Activated CD4-positive, alpha-beta memory T cell treated with anti-CD3 and anti-CD28 coated beads for 36 hours (primary cell): Measurements from ENCODE around the gene C1QTNF6. TPM values are rescaled to one million over a fixed set of nuclear protein-coding genes. Genes with fewer than 3 reads are reported as not detected.

Source experiments
- CTCF ChIA-PET: fragments of 350-600 bp; sonication (Branson Sonifier 250); formaldehyde crosslinking; loops from one replicate; lab custom pipeline; 2021; ENCODE audit warnings: antibody characterized with exemption, inconsistent platforms; lab: Charles Lee
- POLR2A ChIA-PET: fragments of 350-600 bp; sonication (Branson Sonifier 250); formaldehyde crosslinking; loops from one replicate; lab custom pipeline; 2021; ENCODE audit warnings: antibody characterized with exemption; lab: Charles Lee
- DNase-seq: peaks from one replicate; pipeline ENCODE4 v3.0.0-alpha.2; 2020
- H3K27ac Mint-ChIP-seq: one replicate; pipeline ENCODE4 v1.8.0; 2021; ENCODE audit warnings: mixed read lengths
- H3K27me3 Mint-ChIP-seq: one replicate; pipeline ENCODE4 v1.8.0; 2021; ENCODE audit warnings: mixed read lengths
- H3K36me3 Mint-ChIP-seq: one replicate; pipeline ENCODE4 v1.8.0; 2021; ENCODE audit warnings: mixed read lengths
- H3K4me1 Mint-ChIP-seq: one replicate; pipeline ENCODE4 v1.8.0; 2021; ENCODE audit warnings: low read depth, mixed read lengths
- H3K4me3 Mint-ChIP-seq: one replicate; pipeline ENCODE4 v1.8.0; 2021; ENCODE audit warnings: mild to moderate bottlenecking, mixed read lengths
- H3K9me3 Mint-ChIP-seq: one replicate; pipeline ENCODE4 v1.8.0; 2021; ENCODE audit warnings: mixed read lengths
- intact Hi-C: fragments of 100-400 bp; cut with micrococcal nuclease; formaldehyde crosslinking; loops from one replicate; pipeline ENCODE4 v1.15.1; 2023
- total RNA-seq, 2 experiments: library from RNA; stranded (reverse); gene quantifications; one replicate each; pipeline ENCODE4 v1.2.3, GENCODE V29; 2021

The C1QTNF6 gene
- total RNA-seq, 2 experiments from 2014 or later: 11.1 to 13.0 TPM

- no peak overlapping the region for H3K4me3 Mint-ChIP-seq
Measured at GRCh38 chr22:37196539-37197450, 8.7 kb upstream of the C1QTNF6 start.

GRCh38 chr22:37195921-37196320 is 7.9 kb upstream of the C1QTNF6 start:
- DNase-seq: no peak
- intact Hi-C loops: loop anchor here (10.0 kb wide), 1 partner anchor 341 kb away; no protein-coding TSS in a partner anchor
- Mint-ChIP-seq H3K27me3 (no peaks in the 10 kb centered on the region), H3K4me3 (no peak overlapping the region), H3K9me3 (peaks cover 5% of the 10 kb centered on the region), H3K27ac (peak overlapping the region; percentile 16), H3K36me3 (peaks cover 4% of the 10 kb centered on the region), H3K4me1 (peaks cover 55% of the 10 kb centered on the region)
- CTCF ChIA-PET: interaction anchor here (1.0 to 2.1 kb wide), 2 partner anchors 150 to 152 kb away, joined by 3 to 6 read pairs; no protein-coding TSS in a partner anchor
- POLR2A ChIA-PET: no interaction called here

More at GRCh38 chr22:37196539-37197450, 8.7 kb upstream of the C1QTNF6 start:
- no peak for DNase-seq
- ChIA-PET CTCF (interaction anchor here (0.6 to 5.6 kb wide), 27 partner anchors 10 to 340 kb away, joined by 3 to 79 read pairs (median 6); partner anchors contain the start of gene RAC2), POLR2A (interaction anchor here (0.9 to 3.9 kb wide), 5 partner anchors 22 to 48 kb away, joined by 3 to 25 read pairs (median 6); partner anchors contain the start of gene IL2RB)
- Mint-ChIP-seq H3K4me1 (peaks cover 58% of the 10 kb centered on the region), H3K27ac (peak overlapping the region; percentile 96), H3K36me3 (peaks cover 4% of the 10 kb centered on the region), H3K27me3 (no peaks in the 10 kb centered on the region), H3K9me3 (peaks cover 5% of the 10 kb centered on the region)
- intact Hi-C loops: loop anchor here (10.0 kb wide), 1 partner anchor 342 kb away; no protein-coding TSS in a partner anchor

- Mint-ChIP-seq H3K36me3 (peaks cover 9% of the 10 kb centered on the region), H3K4me3 (no peak overlapping the region), H3K27me3 (no peaks in the 10 kb centered on the region), H3K27ac (peak overlapping the region; percentile 39), H3K9me3 (peaks cover 5% of the 10 kb centered on the region), H3K4me1 (peaks cover 48% of the 10 kb centered on the region)
- CTCF ChIA-PET: interaction anchor here (1.5 to 3.4 kb wide), 4 partner anchors 23 to 176 kb away, joined by 4 to 14 read pairs (median 6); partner anchors contain the start of gene TST
- POLR2A ChIA-PET: no interaction called here
- DNase-seq: no peak
- intact Hi-C loops: loop anchor here (10.0 kb wide), 1 partner anchor 340 kb away; no protein-coding TSS in a partner anchor
Measured at GRCh38 chr22:37194750-37195149, 6.7 kb upstream of the C1QTNF6 start.

- intact Hi-C loops: loop anchor here (10.0 kb wide), 1 partner anchor 339 kb away; no protein-coding TSS in a partner anchor
- Mint-ChIP-seq H3K27me3 (no peaks in the 10 kb centered on the region), H3K4me1 (peaks cover 52% of the 10 kb centered on the region), H3K9me3 (peaks cover 5% of the 10 kb centered on the region), H3K4me3 (peak overlapping the region; percentile 57), H3K36me3 (peaks cover 11% of the 10 kb centered on the region), H3K27ac (peak overlapping the region; percentile 81)
- DNase-seq: peak; percentile 67
- POLR2A ChIA-PET: interaction anchor here (0.7 to 1.8 kb wide), 5 partner anchors 36 to 72 kb away, joined by 3 to 6 read pairs (median 4); partner anchors contain the start of gene IL2RB
- CTCF ChIA-PET: interaction anchor here (0.6 to 3.4 kb wide), 13 partner anchors 22 to 216 kb away, joined by 3 to 14 read pairs (median 4); partner anchors contain the start of genes KCTD17 and TST
Measured at GRCh38 chr22:37193629-37194191, 5.7 kb upstream of the C1QTNF6 start.

GRCh38 chr22:37192741-37193140 is 4.7 kb upstream of the C1QTNF6 start:
- ChIA-PET POLR2A (interaction anchor here (1.3 to 1.8 kb wide), 2 partner anchors 43 to 71 kb away, joined by 6 read pairs; partner anchors contain the start of gene IL2RB), CTCF (interaction anchor here (0.7 to 3.4 kb wide), 7 partner anchors 21 to 215 kb away, joined by 3 to 14 read pairs (median 4); partner anchors contain the start of gene KCTD17)
- DNase-seq: no peak
- Mint-ChIP-seq H3K27ac (no peak overlapping the region), H3K4me1 (peaks cover 51% of the 10 kb centered on the region), H3K4me3 (no peak overlapping the region), H3K27me3 (no peaks in the 10 kb centered on the region), H3K36me3 (peaks cover 11% of the 10 kb centered on the region), H3K9me3 (peaks cover 5% of the 10 kb centered on the region)
- intact Hi-C loops: loop anchor here (10.0 kb wide), 1 partner anchor 338 kb away; no protein-coding TSS in a partner anchor

- no peak overlapping the region for H3K27ac Mint-ChIP-seq
Measured at GRCh38 chr22:37192204-37192603, 4.2 kb upstream of the C1QTNF6 start.

GRCh38 chr22:37190262-37190780 is 2.3 kb upstream of the C1QTNF6 start:
- H3K27ac Mint-ChIP-seq: no peak overlapping the region
- POLR2A ChIA-PET: no interaction called here
- peaks cover 11% of the 10 kb centered on the region for H3K36me3 Mint-ChIP-seq
- CTCF ChIA-PET: interaction anchor here (1.1 to 1.9 kb wide), 3 partner anchors 10 to 27 kb away, joined by 4 to 8 read pairs (median 5); no protein-coding TSS in a partner anchor
- no peak overlapping the region for H3K4me3 Mint-ChIP-seq
- intact Hi-C loops: loop anchor here (10.0 kb wide), 1 partner anchor 336 kb away; no protein-coding TSS in a partner anchor
- no peaks in the 10 kb centered on the region for H3K27me3 Mint-ChIP-seq
- H3K9me3 Mint-ChIP-seq: peaks cover 5% of the 10 kb centered on the region
- DNase-seq: no peak
- H3K4me1 Mint-ChIP-seq: peaks cover 53% of the 10 kb centered on the region

More at GRCh38 chr22:37192204-37192603, 4.2 kb upstream of the C1QTNF6 start:
- ChIA-PET CTCF (interaction anchor here (3.4 kb wide), 1 partner anchor 26 kb away, joined by 14 read pairs; no protein-coding TSS in a partner anchor), POLR2A (interaction anchor here (1.2 to 1.8 kb wide), 2 partner anchors 44 to 70 kb away, joined by 3 to 6 read pairs; no protein-coding TSS in a partner anchor)
- intact Hi-C loops: loop anchor here (10.0 kb wide), 1 partner anchor 337 kb away; no protein-coding TSS in a partner anchor
- H3K27me3 Mint-ChIP-seq: no peaks in the 10 kb centered on the region
- H3K9me3 Mint-ChIP-seq: peaks cover 5% of the 10 kb centered on the region
- H3K36me3 Mint-ChIP-seq: peaks cover 11% of the 10 kb centered on the region
- no peak for DNase-seq
- H3K4me3 Mint-ChIP-seq: no peak overlapping the region
- H3K4me1 Mint-ChIP-seq: peaks cover 51% of the 10 kb centered on the region

- H3K9me3 Mint-ChIP-seq: peaks cover 5% of the 10 kb centered on the region
- no peaks in the 10 kb centered on the region for H3K27me3 Mint-ChIP-seq
- no peak overlapping the region for H3K27ac Mint-ChIP-seq
- H3K4me3 Mint-ChIP-seq: no peak overlapping the region
- POLR2A ChIA-PET: no interaction called here
- CTCF ChIA-PET: interaction anchor here (0.5 to 1.9 kb wide), 2 partner anchors 22 to 418 kb away, joined by 3 to 8 read pairs; no protein-coding TSS in a partner anchor
- peaks cover 46% of the 10 kb centered on the region for H3K4me1 Mint-ChIP-seq
- no peak for DNase-seq
- intact Hi-C loops: no loop called here
- peaks cover 11% of the 10 kb centered on the region for H3K36me3 Mint-ChIP-seq
Measured at GRCh38 chr22:37188901-37189466, 937 bp upstream of the C1QTNF6 start.

GRCh38 chr22:37187552-37187890 is 526 bp downstream of the C1QTNF6 start:
- intact Hi-C loops: no loop called here
- Mint-ChIP-seq H3K27ac (no peak overlapping the region), H3K4me3 (no peak overlapping the region), H3K27me3 (no peaks in the 10 kb centered on the region), H3K36me3 (peaks cover 8% of the 10 kb centered on the region), H3K9me3 (no peaks in the 10 kb centered on the region), H3K4me1 (peaks cover 39% of the 10 kb centered on the region)
- DNase-seq: no peak
- ChIA-PET POLR2A (no interaction called here), CTCF (interaction anchor here (0.7 to 1.5 kb wide), 4 partner anchors 12 to 701 kb away, joined by 3 to 7 read pairs (median 4); no protein-coding TSS in a partner anchor)

- H3K4me1 Mint-ChIP-seq: peaks cover 39% of the 10 kb centered on the region
- no peak for DNase-seq
- H3K36me3 Mint-ChIP-seq: peaks cover 8% of the 10 kb centered on the region
- H3K4me3 Mint-ChIP-seq: no peak overlapping the region
- no peaks in the 10 kb centered on the region for H3K9me3 Mint-ChIP-seq
- H3K27ac Mint-ChIP-seq: no peak overlapping the region
- CTCF ChIA-PET: interaction anchor here (0.8 to 1.5 kb wide), 4 partner anchors 10 to 701 kb away, joined by 3 to 7 read pairs (median 4); no protein-coding TSS in a partner anchor
- intact Hi-C loops: no loop called here
- POLR2A ChIA-PET: no interaction called here
- H3K27me3 Mint-ChIP-seq: no peaks in the 10 kb centered on the region
Measured at GRCh38 chr22:37186997-37187522, 987 bp downstream of the C1QTNF6 start.
